Activated CD4-positive, alpha-beta memory T cell treated with anti-CD3 and anti-CD28 coated beads, Interleukin-2, amount 10 ng/mL, durations not matched to agents 7 days and 5 days (primary cell): ENCODE measurements around the gene CACYBP. TPM values are rescaled to one million over a fixed set of nuclear protein-coding genes. Genes with fewer than 3 reads are reported as not detected.
A peak's percentile ranks its signal among the peaks of the same experiment; 100 is the strongest.

ENCODE experiments used
- CTCF ChIA-PET: fragments of 350-600 bp; sonication (Branson Sonifier 250); formaldehyde crosslinking; loops from one replicate; lab custom pipeline; 2021; ENCODE audit warnings: antibody characterized with exemption, inconsistent platforms; lab: Charles Lee
- POLR2A ChIA-PET: fragments of 350-600 bp; sonication (Branson Sonifier 250); formaldehyde crosslinking; loops from one replicate; lab custom pipeline; 2021; ENCODE audit warnings: antibody characterized with exemption; lab: Charles Lee
- DNase-seq: peaks from one replicate; pipeline ENCODE4 v3.0.0-alpha.2; 2020
- H3K27ac Mint-ChIP-seq: one replicate; pipeline ENCODE4 v1.8.0; 2021; ENCODE audit warnings: mild to moderate bottlenecking, mixed read lengths
- H3K27me3 Mint-ChIP-seq: one replicate; pipeline ENCODE4 v1.8.0; 2021; ENCODE audit warnings: mixed read lengths
- H3K36me3 Mint-ChIP-seq: one replicate; pipeline ENCODE4 v1.8.0; 2021; ENCODE audit warnings: low read depth, mixed read lengths
- H3K4me1 Mint-ChIP-seq: one replicate; pipeline ENCODE4 v1.8.0; 2021; ENCODE audit warnings: mixed read lengths
- H3K4me3 Mint-ChIP-seq: one replicate; pipeline ENCODE4 v1.8.0; 2021; ENCODE audit warnings: mild to moderate bottlenecking, mixed read lengths
- H3K9me3 Mint-ChIP-seq: one replicate; pipeline ENCODE4 v1.8.0; 2021; ENCODE audit warnings: mixed read lengths
- total RNA-seq, 2 experiments: library from RNA; stranded (reverse); gene quantifications; one replicate each; pipeline ENCODE4 v1.2.3, GENCODE V29; 2021

The CACYBP gene
- total RNA-seq, 2 experiments from 2014 or later: 234 to 254 TPM

DNA sequence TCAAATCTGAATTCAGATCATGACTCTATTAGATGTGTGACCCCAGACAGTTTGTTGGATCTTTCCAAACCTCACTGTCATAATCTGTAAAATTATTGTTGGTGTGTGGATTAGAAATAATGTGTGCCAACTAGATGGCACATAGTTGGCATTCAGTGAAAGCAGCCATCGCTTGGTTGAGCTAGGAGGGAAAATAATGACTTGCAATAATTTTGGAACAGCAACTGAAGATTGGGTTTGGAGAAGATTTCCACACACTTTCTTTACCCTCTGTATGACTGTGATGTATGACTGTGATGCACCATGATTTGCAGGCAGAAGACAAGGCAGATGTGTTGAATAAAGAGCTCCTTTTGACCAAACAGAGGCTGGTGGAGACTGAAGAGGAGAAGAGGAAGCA lies 24.0 kb upstream of the CACYBP start:
- CTCF ChIA-PET: interaction anchor here (2.1 kb wide), 1 partner anchor 23 kb away, joined by 7 read pairs; no protein-coding TSS in a partner anchor
- no peak overlapping the region for H3K27ac Mint-ChIP-seq
- H3K4me3 Mint-ChIP-seq: no peak overlapping the region
- H3K4me1 Mint-ChIP-seq: peaks cover 55% of the 10 kb centered on the region
- POLR2A ChIA-PET: interaction anchor here (1.0 to 1.6 kb wide), 3 partner anchors 10 to 23 kb away, joined by 3 to 8 read pairs (median 5); partner anchors contain the start of gene CACYBP
- no peaks in the 10 kb centered on the region for H3K27me3 Mint-ChIP-seq
- H3K36me3 Mint-ChIP-seq: peaks cover 65% of the 10 kb centered on the region
- no peaks in the 10 kb centered on the region for H3K9me3 Mint-ChIP-seq
- DNase-seq: no peak

DNA sequence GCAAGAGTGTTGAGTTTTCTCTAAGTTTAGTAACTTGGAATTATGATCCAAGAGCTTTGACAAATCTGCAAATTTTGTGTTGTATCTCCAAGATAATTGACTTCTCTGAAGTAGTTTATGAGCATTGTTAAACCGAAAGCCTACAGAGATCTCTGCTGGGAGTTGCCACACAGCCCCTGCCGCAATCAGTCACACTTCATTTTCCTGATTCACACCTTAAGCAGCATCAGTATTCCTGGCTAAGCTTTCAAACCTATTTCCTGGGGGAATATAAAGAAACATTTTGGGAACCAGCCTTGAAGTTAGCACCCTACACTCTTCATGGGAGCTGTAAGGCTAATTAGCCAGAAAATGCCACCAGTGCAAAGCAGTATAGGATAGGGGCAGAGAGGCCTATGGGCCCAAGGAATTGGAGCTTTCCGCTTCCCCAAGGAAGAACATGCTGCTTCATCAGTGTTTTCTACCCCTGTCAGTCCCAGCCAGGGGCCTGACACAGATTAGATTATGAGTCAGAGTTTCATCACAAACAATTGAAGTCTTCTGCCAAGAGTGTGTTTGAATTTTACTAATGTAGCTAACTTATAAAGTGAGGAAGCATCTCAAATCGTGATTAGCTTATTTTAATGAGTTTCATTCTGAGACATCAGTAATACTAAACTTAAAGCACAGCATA lies 23.2 kb upstream of the CACYBP start:
- no peak overlapping the region for H3K4me3 Mint-ChIP-seq
- peak overlapping the region; percentile 10 for H3K27ac Mint-ChIP-seq
- no peak for DNase-seq
- POLR2A ChIA-PET: interaction anchor here (1.0 to 1.6 kb wide), 5 partner anchors 9 to 23 kb away, joined by 3 to 8 read pairs (median 5); partner anchors contain the start of gene CACYBP
- H3K36me3 Mint-ChIP-seq: peaks cover 68% of the 10 kb centered on the region
- H3K9me3 Mint-ChIP-seq: no peaks in the 10 kb centered on the region
- CTCF ChIA-PET: interaction anchor here (0.6 to 2.1 kb wide), 4 partner anchors 9 to 177 kb away, joined by 3 to 7 read pairs (median 4); no protein-coding TSS in a partner anchor
- peaks cover 51% of the 10 kb centered on the region for H3K4me1 Mint-ChIP-seq
- H3K27me3 Mint-ChIP-seq: no peaks in the 10 kb centered on the region

DNA sequence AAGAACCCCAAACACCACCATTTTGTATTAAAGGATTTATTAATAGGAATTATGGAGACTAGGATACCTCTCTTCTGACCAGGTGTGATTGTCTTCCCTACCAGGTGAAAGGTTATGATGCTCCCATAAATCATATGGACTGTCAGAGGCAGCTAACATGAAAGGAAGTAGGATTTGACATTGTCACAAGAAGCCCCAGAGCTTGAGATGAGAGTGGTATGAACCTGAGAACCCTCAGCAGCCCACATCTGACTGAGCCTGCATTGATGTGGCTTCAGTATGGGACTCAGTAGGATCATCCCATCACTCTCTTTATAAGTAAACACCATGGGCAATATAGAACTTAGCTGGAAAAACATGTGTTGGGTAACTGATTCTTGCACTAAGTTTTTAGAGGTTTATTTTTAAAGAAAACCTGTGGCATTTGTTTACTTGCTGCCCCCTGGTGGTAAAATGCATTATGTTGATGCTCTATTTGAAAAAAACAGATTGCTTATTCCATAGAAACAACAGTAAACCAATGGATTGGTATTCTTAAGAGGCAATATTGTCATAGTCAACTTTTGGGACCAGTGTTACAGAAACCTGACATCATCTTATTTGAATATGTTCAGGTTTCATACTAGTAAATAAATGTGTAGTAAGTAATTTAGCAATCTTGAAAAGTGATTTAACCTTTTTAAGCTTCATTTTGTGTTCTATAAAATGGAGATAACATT lies 16.6 kb upstream of the CACYBP start:
- peaks cover 5% of the 10 kb centered on the region for H3K9me3 Mint-ChIP-seq
- peaks cover 50% of the 10 kb centered on the region for H3K36me3 Mint-ChIP-seq
- CTCF ChIA-PET: interaction anchor here (0.8 to 3.5 kb wide), 22 partner anchors 8 to 721 kb away, joined by 3 to 13 read pairs (median 4); partner anchors contain the start of gene CACYBP
- H3K4me3 Mint-ChIP-seq: no peak overlapping the region
- DNase-seq: no peak
- H3K27ac Mint-ChIP-seq: no peak overlapping the region
- peaks cover 17% of the 10 kb centered on the region for H3K4me1 Mint-ChIP-seq
- no peaks in the 10 kb centered on the region for H3K27me3 Mint-ChIP-seq
- POLR2A ChIA-PET: interaction anchor here (1.0 to 2.0 kb wide), 5 partner anchors 14 to 183 kb away, joined by 3 to 13 read pairs (median 7); partner anchors contain the start of genes CACYBP and MRPS14

DNA sequence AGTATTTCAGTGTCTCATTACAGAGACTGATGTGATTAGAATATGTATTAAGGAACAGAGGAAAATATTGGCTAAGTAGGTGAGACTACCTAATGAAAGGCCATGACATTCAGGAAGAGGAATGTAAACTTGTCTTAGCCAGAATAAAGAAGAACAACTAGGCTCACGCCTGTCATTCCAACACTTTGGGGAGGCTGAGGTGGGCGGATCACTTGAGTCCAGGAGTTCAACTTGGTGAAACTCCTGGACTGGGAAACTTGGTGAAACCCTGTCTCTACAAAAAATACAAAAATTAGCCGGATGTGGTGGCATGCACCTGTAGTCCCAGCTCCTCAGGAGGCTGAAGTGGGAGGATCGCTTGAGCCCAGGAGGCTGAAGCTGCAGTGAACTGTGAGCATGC lies 14.8 kb upstream of the CACYBP start:
- ChIA-PET CTCF (interaction anchor here (1.2 to 3.5 kb wide), 5 partner anchors 12 to 20 kb away, joined by 3 to 10 read pairs (median 4); partner anchors contain the start of gene CACYBP), POLR2A (interaction anchor here (1.3 to 3.0 kb wide), 5 partner anchors 8 to 185 kb away, joined by 3 to 11 read pairs (median 7); partner anchors contain the start of gene CACYBP)
- DNase-seq: no peak
- Mint-ChIP-seq H3K27ac (no peak overlapping the region), H3K9me3 (peaks cover 5% of the 10 kb centered on the region), H3K36me3 (peaks cover 60% of the 10 kb centered on the region), H3K4me1 (peaks cover 32% of the 10 kb centered on the region), H3K27me3 (no peaks in the 10 kb centered on the region), H3K4me3 (no peak overlapping the region)

GRCh38 chr1:174988539-174988938 lies 11.2 kb upstream of the CACYBP start:
- Mint-ChIP-seq H3K4me1 (peaks cover 33% of the 10 kb centered on the region), H3K4me3 (no peak overlapping the region), H3K36me3 (peaks cover 46% of the 10 kb centered on the region), H3K9me3 (no peaks in the 10 kb centered on the region), H3K27ac (peak overlapping the region; percentile 1), H3K27me3 (no peaks in the 10 kb centered on the region)
- ChIA-PET POLR2A (interaction anchor here (1.5 to 3.6 kb wide), 2 partner anchors 11 to 188 kb away, joined by 6 to 37 read pairs; partner anchors contain the start of gene CACYBP), CTCF (interaction anchor here (1.1 to 1.9 kb wide), 3 partner anchors 9 to 11 kb away, joined by 3 to 24 read pairs (median 4); partner anchors contain the start of gene CACYBP)
- no peak for DNase-seq

DNA sequence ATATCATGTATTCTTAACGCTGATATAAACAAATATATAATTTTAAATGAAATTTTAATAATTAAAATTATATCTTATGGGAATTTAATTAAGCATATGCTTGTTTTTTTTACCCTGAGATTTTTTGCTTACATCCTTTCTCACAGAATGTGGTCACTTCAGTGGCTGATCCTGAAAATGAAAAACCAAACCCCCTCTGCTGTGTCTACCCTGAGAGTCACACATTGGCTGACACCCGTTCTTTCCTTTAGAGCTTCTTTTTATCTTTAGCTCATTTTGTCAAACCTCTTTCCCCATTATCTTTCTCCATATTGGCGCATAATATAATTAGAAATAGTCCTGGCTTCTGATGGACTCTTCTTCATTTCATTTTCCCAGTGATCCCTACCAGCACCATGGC lies 10.8 kb upstream of the CACYBP start:
- Mint-ChIP-seq H3K27ac (no peak overlapping the region), H3K27me3 (no peaks in the 10 kb centered on the region), H3K9me3 (no peaks in the 10 kb centered on the region), H3K36me3 (peaks cover 47% of the 10 kb centered on the region), H3K4me3 (no peak overlapping the region), H3K4me1 (peaks cover 35% of the 10 kb centered on the region)
- ChIA-PET POLR2A (interaction anchor here (1.3 to 3.6 kb wide), 4 partner anchors 11 to 189 kb away, joined by 3 to 37 read pairs (median 5); partner anchors contain the start of gene CACYBP), CTCF (interaction anchor here (0.6 to 1.9 kb wide), 5 partner anchors 9 to 173 kb away, joined by 3 to 24 read pairs (median 4); partner anchors contain the start of gene CACYBP)
- no peak for DNase-seq

GRCh38 chr1:174989536-174990220 lies 10.1 kb upstream of the CACYBP start:
- Mint-ChIP-seq H3K27ac (peak overlapping the region; percentile 73), H3K27me3 (no peaks in the 10 kb centered on the region)
- POLR2A ChIA-PET: interaction anchor here (1.2 to 3.6 kb wide), 5 partner anchors 10 to 190 kb away, joined by 3 to 37 read pairs (median 4); partner anchors contain the start of gene CACYBP

DNA sequence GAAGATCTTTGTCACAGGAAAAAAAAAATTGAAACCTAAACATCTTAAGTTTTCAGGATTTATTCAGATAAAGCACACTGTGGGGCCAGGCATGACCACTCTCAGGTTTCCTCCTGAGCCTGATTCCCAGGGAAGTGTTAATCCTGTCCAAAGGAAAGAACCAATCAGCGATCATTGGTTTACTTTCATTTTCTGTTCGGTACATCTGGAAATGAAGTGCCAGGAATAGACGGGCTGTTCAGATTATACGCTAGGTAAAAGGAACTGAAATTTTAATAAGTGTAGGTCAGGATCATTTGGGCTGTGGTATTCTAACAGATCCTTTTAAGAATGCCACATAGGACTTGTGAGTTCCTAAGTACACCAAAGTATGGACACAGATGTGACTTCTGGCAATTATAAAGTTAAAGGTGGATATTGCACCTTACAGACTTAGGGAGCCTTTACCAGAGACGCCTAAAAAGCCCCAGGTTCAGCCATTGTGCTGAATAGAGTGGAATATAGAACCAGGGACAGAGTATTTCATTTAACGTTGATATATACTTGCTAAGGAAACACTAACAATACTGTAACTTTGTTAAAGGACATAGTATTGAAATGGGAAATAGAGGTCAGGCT lies 9.3 kb upstream of the CACYBP start:
- POLR2A ChIA-PET: interaction anchor here (1.2 to 3.6 kb wide), 3 partner anchors 9 to 25 kb away, joined by 3 to 37 read pairs (median 3); partner anchors contain the start of gene CACYBP
- peak overlapping the region; percentile 74 for H3K4me3 Mint-ChIP-seq
- H3K36me3 Mint-ChIP-seq: peaks cover 47% of the 10 kb centered on the region
- CTCF ChIA-PET: interaction anchor here (1.2 to 1.9 kb wide), 3 partner anchors 9 to 14 kb away, joined by 3 to 24 read pairs (median 7); partner anchors contain the start of gene CACYBP
- H3K4me1 Mint-ChIP-seq: peaks cover 33% of the 10 kb centered on the region
- peak overlapping the region; percentile 74 for H3K27ac Mint-ChIP-seq
- H3K9me3 Mint-ChIP-seq: no peaks in the 10 kb centered on the region
- DNase-seq: no peak
- no peaks in the 10 kb centered on the region for H3K27me3 Mint-ChIP-seq

More at GRCh38 chr1:174989536-174990220, 10.1 kb upstream of the CACYBP start:
- CTCF ChIA-PET: interaction anchor here (0.6 to 1.9 kb wide), 6 partner anchors 8 to 173 kb away, joined by 3 to 24 read pairs (median 4); partner anchors contain the start of gene CACYBP
- peaks cover 36% of the 10 kb centered on the region for H3K4me1 Mint-ChIP-seq
- H3K36me3 Mint-ChIP-seq: peaks cover 45% of the 10 kb centered on the region
- H3K4me3 Mint-ChIP-seq: peak overlapping the region; percentile 58
- no peaks in the 10 kb centered on the region for H3K9me3 Mint-ChIP-seq
- DNase-seq: no peak

GRCh38 chr1:174991473-174991872 lies 8.3 kb upstream of the CACYBP start:
- H3K9me3 Mint-ChIP-seq: no peaks in the 10 kb centered on the region
- peaks cover 47% of the 10 kb centered on the region for H3K36me3 Mint-ChIP-seq
- H3K27ac Mint-ChIP-seq: no peak overlapping the region
- CTCF ChIA-PET: interaction anchor here (0.6 to 0.8 kb wide), 4 partner anchors 8 to 729 kb away, joined by 3 read pairs; no protein-coding TSS in a partner anchor
- H3K4me3 Mint-ChIP-seq: no peak overlapping the region
- POLR2A ChIA-PET: interaction anchor here (0.9 to 3.6 kb wide), 2 partner anchors 8 to 27 kb away, joined by 3 to 37 read pairs; partner anchors contain the start of gene CACYBP
- no peaks in the 10 kb centered on the region for H3K27me3 Mint-ChIP-seq
- DNase-seq: no peak
- peaks cover 33% of the 10 kb centered on the region for H3K4me1 Mint-ChIP-seq

DNA sequence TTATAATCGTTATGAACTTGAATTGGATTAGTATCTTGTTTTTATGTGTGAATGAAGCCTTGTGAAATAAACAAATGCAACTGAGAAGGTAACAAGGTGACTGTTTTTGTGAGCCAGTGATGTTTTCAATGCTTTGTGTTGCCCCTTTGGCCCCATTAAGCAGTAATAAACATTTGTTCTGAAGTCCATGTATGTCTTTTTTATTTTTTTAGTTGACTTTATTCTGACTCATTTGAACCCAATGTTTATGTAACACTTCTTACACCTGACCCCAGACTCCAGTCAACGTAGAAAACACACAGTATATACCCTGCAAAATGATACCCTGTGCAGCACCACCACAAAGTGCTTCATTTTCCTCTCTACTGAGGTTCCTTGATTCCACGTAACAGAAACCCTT lies 4.6 kb upstream of the CACYBP start:
- DNase-seq: no peak
- H3K36me3 Mint-ChIP-seq: peaks cover 31% of the 10 kb centered on the region
- ChIA-PET CTCF (interaction anchor here (1.3 kb wide), 1 partner anchor 29 kb away, joined by 5 read pairs; no protein-coding TSS in a partner anchor), POLR2A (interaction anchor here (6.5 kb wide), 1 partner anchor 30 kb away, joined by 203 read pairs; no protein-coding TSS in a partner anchor)
- no peak overlapping the region for H3K4me3 Mint-ChIP-seq
- no peaks in the 10 kb centered on the region for H3K9me3 Mint-ChIP-seq
- no peaks in the 10 kb centered on the region for H3K27me3 Mint-ChIP-seq
- peaks cover 28% of the 10 kb centered on the region for H3K4me1 Mint-ChIP-seq
- H3K27ac Mint-ChIP-seq: no peak overlapping the region

DNA sequence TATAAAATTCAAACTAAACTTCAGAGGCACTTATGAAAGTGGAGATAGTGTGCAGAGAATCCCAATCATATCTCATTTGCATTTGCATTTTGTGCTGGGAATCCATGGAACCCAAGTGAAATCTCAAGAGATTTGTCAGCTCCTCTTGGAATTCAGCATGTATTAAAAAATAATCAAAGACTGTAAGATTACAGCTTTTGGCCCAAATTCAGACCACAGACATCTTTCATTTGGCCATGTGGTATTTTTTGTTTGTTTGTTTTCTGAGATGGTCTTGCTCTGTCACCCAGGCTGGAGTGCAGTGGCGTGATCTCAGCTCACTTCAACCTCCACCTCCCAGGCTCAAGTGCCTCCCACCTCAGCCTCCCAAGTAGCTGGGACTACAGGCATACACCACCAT lies 3.8 kb upstream of the CACYBP start:
- H3K4me3 Mint-ChIP-seq: no peak overlapping the region
- H3K27ac Mint-ChIP-seq: no peak overlapping the region
- H3K4me1 Mint-ChIP-seq: peaks cover 21% of the 10 kb centered on the region
- H3K9me3 Mint-ChIP-seq: no peaks in the 10 kb centered on the region
- ChIA-PET CTCF (interaction anchor here (1.3 kb wide), 1 partner anchor 30 kb away, joined by 5 read pairs; no protein-coding TSS in a partner anchor), POLR2A (interaction anchor here (6.5 kb wide), 1 partner anchor 30 kb away, joined by 203 read pairs; no protein-coding TSS in a partner anchor)
- H3K36me3 Mint-ChIP-seq: peaks cover 32% of the 10 kb centered on the region
- H3K27me3 Mint-ChIP-seq: no peaks in the 10 kb centered on the region
- DNase-seq: no peak
